Dermis blood vessel endothelial cell (primary cell): ENCODE data around the gene TMPRSS9. TPM values are rescaled to one million over a fixed set of nuclear protein-coding genes. Genes with fewer than 3 reads are reported as not detected.
"Not testable (repeated sequence)": the region's sequence is repeated elsewhere in the genome, so short reads cannot be mapped to it uniquely, and the experiment has no call there.

Experiments used
- DNase-seq: peaks from one replicate; pipeline ENCODE4 v3.0.0; 2010
- total RNA-seq: library from RNA; depleted of rRNA; stranded (reverse); fragments of >200 nt; gene quantifications from 2 replicates; pipeline ENCODE4 v1.2.3, GENCODE V29; 2014

The TMPRSS9 gene
- total RNA-seq, 1 donor from 2014 or later: under 0.01 TPM

DNA sequence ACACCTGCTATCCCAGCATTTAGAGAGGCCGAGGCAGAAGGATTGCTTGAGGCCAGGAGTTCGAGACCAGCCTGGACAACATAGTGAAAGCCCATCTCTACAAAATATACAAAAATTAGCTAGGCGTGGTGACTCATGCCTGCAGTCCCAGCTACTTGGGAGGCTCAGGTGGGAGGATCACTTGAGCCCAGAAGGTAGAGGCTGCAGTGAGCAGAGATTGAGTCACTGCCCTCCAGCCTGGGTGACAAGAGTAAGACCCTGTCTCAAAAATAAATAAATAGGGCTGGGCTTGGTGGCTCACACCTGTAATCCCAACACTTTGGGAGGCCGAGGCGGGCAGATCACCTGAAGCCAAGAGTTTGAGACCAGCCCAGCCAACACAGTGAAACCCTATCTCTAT, 103.6 kb downstream of the TMPRSS9 start:
- not testable (repeated sequence) for DNase-seq

- no peak for DNase-seq
Observed at GRCh38 chr19:2464389-2464788, 104.3 kb downstream of the TMPRSS9 start.

DNA sequence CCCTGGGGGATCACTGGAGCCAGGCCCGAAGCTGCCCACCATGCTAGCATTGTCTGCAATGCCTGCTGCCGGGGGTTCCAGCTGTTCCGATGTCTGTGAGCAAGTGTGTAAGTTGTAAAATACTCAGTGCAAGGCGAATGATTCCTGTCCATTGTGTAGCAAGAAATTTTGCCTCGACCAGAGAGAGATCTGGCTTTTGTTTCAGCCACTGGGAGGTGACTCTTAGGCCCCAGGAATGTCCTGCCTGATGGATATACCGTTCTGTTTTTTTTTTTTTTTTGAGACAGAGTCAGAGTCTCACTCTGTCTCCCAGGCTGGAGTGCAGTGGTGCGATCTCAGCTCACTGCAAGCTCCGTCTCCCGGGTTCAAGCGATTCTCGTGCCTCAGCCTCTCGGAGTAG, 108.5 kb downstream of the TMPRSS9 start:
- DNase-seq: no peak

GRCh38 chr19:2469102-2469914, 109.2 kb downstream of the TMPRSS9 start:
- peak; percentile 76 for DNase-seq

GRCh38 chr19:2469915-2470200, 109.8 kb downstream of the TMPRSS9 start:
- not testable (repeated sequence) for DNase-seq

DNA sequence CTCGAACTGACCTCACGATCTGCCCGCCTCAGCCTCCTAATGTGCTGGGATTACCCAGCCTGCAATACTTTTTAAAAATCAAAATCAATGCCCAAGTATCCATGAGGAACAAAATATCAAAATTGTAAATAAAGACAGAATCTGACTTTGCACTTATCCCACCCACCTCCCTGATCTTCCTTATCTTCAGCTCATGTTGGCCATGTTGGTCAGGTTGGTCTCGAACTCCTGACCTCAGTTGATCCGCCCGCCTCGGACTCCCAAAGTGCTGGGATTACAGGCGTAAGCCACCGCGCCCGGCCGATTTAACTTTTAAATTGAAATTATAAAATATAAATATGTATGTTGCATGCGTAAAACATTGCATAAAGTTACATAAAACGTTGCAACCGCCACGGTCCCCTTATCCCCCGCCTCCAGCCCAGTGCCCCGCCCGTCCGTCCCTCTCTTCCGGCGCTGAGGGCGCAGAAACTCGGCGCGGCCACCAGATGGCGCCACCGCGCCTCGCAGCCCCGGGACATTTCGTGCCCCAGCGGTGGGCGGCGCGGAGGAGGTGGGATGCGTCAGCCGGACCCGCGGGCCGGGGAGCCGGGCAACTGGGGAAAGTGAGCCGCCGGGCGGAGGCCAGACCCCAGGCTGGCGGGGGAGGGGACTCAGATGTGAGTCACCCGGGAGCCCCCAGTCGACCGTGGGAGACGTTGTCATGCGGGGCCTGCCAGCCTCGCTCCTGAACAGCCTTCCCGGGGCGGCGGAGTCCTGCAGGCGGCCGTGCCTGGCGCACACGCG, 114.4 kb downstream of the TMPRSS9 start:
- peak; percentile 90 for DNase-seq

GRCh38 chr19:2475018-2475701, 115.1 kb downstream of the TMPRSS9 start:
- peak; percentile 73 for DNase-seq

Other genes starting within 250 kb of the TMPRSS9 start
- 75.7 and 137 TPM in 2 replicates for gene AP3D1, start 208.7 kb upstream of the TMPRSS9 start, total RNA-seq
- gene DOT1L, start 196.3 kb upstream of the TMPRSS9 start, total RNA-seq: 5.4 and 8.8 TPM in 2 replicates
- 64.0 and 84.9 TPM in 2 replicates for gene PLEKHJ1, start 123.9 kb upstream of the TMPRSS9 start, total RNA-seq
- gene SF3A2, start 123.4 kb upstream of the TMPRSS9 start, total RNA-seq: 43.4 and 93.6 TPM in 2 replicates
- gene AMH, start 110.9 kb upstream of the TMPRSS9 start, total RNA-seq: 1.3 and 1.5 TPM in 2 replicates
- 0.17 TPM in 1 of 2 replicates, not detected in the other for gene JSRP1, start 103.8 kb upstream of the TMPRSS9 start, total RNA-seq
- 0.17 and 0.19 TPM in 2 replicates for gene PEAK3, start 78.1 kb upstream of the TMPRSS9 start, total RNA-seq
- gene LINGO3, start 52.1 kb upstream of the TMPRSS9 start, total RNA-seq: not detected in 2 replicates
- gene LSM7, start 31.7 kb upstream of the TMPRSS9 start, total RNA-seq: 114 and 166 TPM in 2 replicates
- 32.1 and 33.2 TPM in 2 replicates for gene SPPL2B, start 31.6 kb upstream of the TMPRSS9 start, total RNA-seq
- 48.3 and 53.5 TPM in 2 replicates for gene TIMM13, start 67.3 kb downstream of the TMPRSS9 start, total RNA-seq
- gene LMNB2, start 96.7 kb downstream of the TMPRSS9 start, total RNA-seq: 57.3 and 179 TPM in 2 replicates
- 53.4 and 114 TPM in 2 replicates for gene GADD45B, start 115.9 kb downstream of the TMPRSS9 start, total RNA-seq